Measurements from ENCODE around the gene KCNK15.

- TF ChIP-seq CTCF (IDR thresholded peaks at IDR 0.05), result no peak
- no peak for TF ChIP-seq POLR2A (IDR thresholded peaks at IDR 0.05)
Measured at GRCh38 chr20:44762466-44763140, 16.9 kb downstream of the KCNK15 start.

Data from testis (tissue), 2 donors.